Endothelial cell (in vitro differentiated cells): ENCODE results near the gene CNIH2. TPM values are rescaled to one million over a fixed set of nuclear protein-coding genes. Genes with fewer than 3 reads are reported as not detected.

Experiments
- DNase-seq: peaks from one replicate; pipeline ENCODE4 v3.0.0; 2021; ENCODE audit warnings: low spot score
- H3K27ac Mint-ChIP-seq: one replicate; pipeline ENCODE4 v1.8.0; 2021; ENCODE audit warnings: mixed read lengths, inconsistent platforms; ENCODE audit not compliant: unreplicated experiment
- H3K27me3 Mint-ChIP-seq: one replicate; pipeline ENCODE4 v1.8.0; 2021; ENCODE audit warnings: mild to moderate bottlenecking, moderate library complexity, mixed read lengths, inconsistent platforms; ENCODE audit not compliant: unreplicated experiment
- H3K36me3 Mint-ChIP-seq: one replicate; pipeline ENCODE4 v1.8.0; 2021; ENCODE audit warnings: mild to moderate bottlenecking, low read depth, mixed read lengths, inconsistent platforms; ENCODE audit not compliant: unreplicated experiment
- H3K4me1 Mint-ChIP-seq: one replicate; pipeline ENCODE4 v1.8.0; 2021; ENCODE audit warnings: mild to moderate bottlenecking, mixed read lengths, inconsistent platforms; ENCODE audit not compliant: unreplicated experiment
- H3K4me3 Mint-ChIP-seq: one replicate; pipeline ENCODE4 v1.8.0; 2021; ENCODE audit warnings: mild to moderate bottlenecking, mixed read lengths, inconsistent platforms; ENCODE audit not compliant: unreplicated experiment
- H3K9me3 Mint-ChIP-seq: one replicate; pipeline ENCODE4 v1.8.0; 2021; ENCODE audit warnings: mixed read lengths, inconsistent platforms; ENCODE audit not compliant: unreplicated experiment
- CTCF ChIP-seq: fragments of 200-600 bp; sonication (generic); IDR thresholded peaks from one replicate; pipeline ENCODE4 v1.5.0; 2021; ENCODE audit warnings: antibody characterized with exemption; ENCODE audit not compliant: unreplicated experiment
- total RNA-seq: library from RNA; stranded (reverse); fragmentation: NEBNext Ultra II Directional; extraction: Animal tissue kit (Norgen Biotek cat#: 25700); gene quantifications from one replicate; pipeline ENCODE4 v1.2.1, GENCODE V29; 2021; ENCODE audit not compliant: unreplicated experiment

CNIH2 gene
- total RNA-seq, 1 donor from 2014 or later, result 1.9 TPM

GRCh38 chr11:66314186-66314501 is 36.2 kb downstream of the CNIH2 start:
- Mint-ChIP-seq H3K27ac (peak overlapping the region; percentile 57), H3K9me3 (no peaks in the 10 kb centered on the region), H3K36me3 (peaks cover 5% of the 10 kb centered on the region), H3K27me3 (peaks cover 25% of the 10 kb centered on the region), H3K4me1 (peaks cover 29% of the 10 kb centered on the region), H3K4me3 (peak overlapping the region; percentile 51)
- no peak for DNase-seq
- TF ChIP-seq CTCF, result no peak

GRCh38 chr11:66314561-66315497 is 36.9 kb downstream of the CNIH2 start:
- no peak for TF ChIP-seq CTCF
- Mint-ChIP-seq H3K9me3 (no peaks in the 10 kb centered on the region), H3K36me3 (peaks cover 5% of the 10 kb centered on the region), H3K27me3 (peaks cover 23% of the 10 kb centered on the region), H3K4me3 (peak overlapping the region; percentile 76), H3K4me1 (peaks cover 27% of the 10 kb centered on the region), H3K27ac (peak overlapping the region; percentile 34)
- no peak for DNase-seq

GRCh38 chr11:66315498-66315885 is 37.5 kb downstream of the CNIH2 start:
- H3K9me3 Mint-ChIP-seq, result no peaks in the 10 kb centered on the region
- no peak for TF ChIP-seq CTCF
- peak overlapping the region; percentile 34 for H3K27ac Mint-ChIP-seq
- H3K4me1 Mint-ChIP-seq, result peaks cover 23% of the 10 kb centered on the region
- peaks cover 5% of the 10 kb centered on the region for H3K36me3 Mint-ChIP-seq
- H3K4me3 Mint-ChIP-seq, result peak overlapping the region; percentile 76
- H3K27me3 Mint-ChIP-seq, result peaks cover 26% of the 10 kb centered on the region
- DNase-seq, result no peak

GRCh38 chr11:66315921-66316811 is 38.2 kb downstream of the CNIH2 start:
- H3K27ac Mint-ChIP-seq, result no peak overlapping the region

More at GRCh38 chr11:66315921-66316811, 38.2 kb downstream of the CNIH2 start:
- no peak for TF ChIP-seq CTCF
- H3K36me3 Mint-ChIP-seq, result peaks cover 5% of the 10 kb centered on the region
- peaks cover 23% of the 10 kb centered on the region for H3K4me1 Mint-ChIP-seq
- DNase-seq, result no peak
- H3K4me3 Mint-ChIP-seq, result no peak overlapping the region
- H3K27me3 Mint-ChIP-seq, result peaks cover 28% of the 10 kb centered on the region
- no peaks in the 10 kb centered on the region for H3K9me3 Mint-ChIP-seq
